Stimulated activated effector memory CD8-positive, alpha-beta T cell treated with anti-CD3 and anti-CD28 coated beads, Interleukin-12 subunit alpha, Interleukin-12 subunit beta, amount 100 ng/mL, for 72 hours (primary cell): ENCODE measurements around the gene NAA10.

Experiments used
- ATAC-seq: fragments of 150-1000 bp; cut with Tn5 transposase; 2 replicates; pipeline ENCODE4 v1.10.0; 2021
- DNase-seq, 2 donors: peaks; one replicate each; pipeline ENCODE4 v3.0.0; 2021 to 2022; ENCODE audit warnings: low spot score in 2 of 2
- H3K27ac Mint-ChIP-seq: one replicate; pipeline ENCODE4 v1.8.0; 2022; ENCODE audit warnings: mild to moderate bottlenecking, mixed read lengths
- H3K36me3 Mint-ChIP-seq: one replicate; pipeline ENCODE4 v1.8.0; 2022; ENCODE audit warnings: mild to moderate bottlenecking, mixed read lengths
- H3K4me1 Mint-ChIP-seq: one replicate; pipeline ENCODE4 v1.8.0; 2022; ENCODE audit warnings: mixed read lengths
- H3K4me3 Mint-ChIP-seq: one replicate; pipeline ENCODE4 v1.8.0; 2022; ENCODE audit warnings: mild to moderate bottlenecking, mixed read lengths
- H3K9me3 Mint-ChIP-seq: one replicate; pipeline ENCODE4 v1.8.0; 2022; ENCODE audit warnings: mixed read lengths

NAA10 gene

GRCh38 chrX:153884136-153884535, 50.7 kb downstream of the NAA10 start:
- no peaks in the 10 kb centered on the region for H3K9me3 Mint-ChIP-seq
- no peaks in the 10 kb centered on the region for H3K36me3 Mint-ChIP-seq
- ATAC-seq: no peak
- no peak overlapping the region for H3K27ac Mint-ChIP-seq
- H3K4me3 Mint-ChIP-seq: peak overlapping the region; percentile 46
- no peak for DNase-seq
- H3K4me1 Mint-ChIP-seq: peaks cover 4% of the 10 kb centered on the region

- no peaks in the 10 kb centered on the region for H3K9me3 Mint-ChIP-seq
- ATAC-seq: no peak
- H3K4me3 Mint-ChIP-seq: no peak overlapping the region
- no peaks in the 10 kb centered on the region for H3K36me3 Mint-ChIP-seq
- DNase-seq: no peak
- H3K4me1 Mint-ChIP-seq: peaks cover 8% of the 10 kb centered on the region
- no peak overlapping the region for H3K27ac Mint-ChIP-seq
Measured at GRCh38 chrX:153883163-153883843, 51.5 kb downstream of the NAA10 start.

GRCh38 chrX:153882557-153882956, 52.3 kb downstream of the NAA10 start:
- H3K4me3 Mint-ChIP-seq: no peak overlapping the region
- ATAC-seq (no peak), DNase-seq (no peak)

GRCh38 chrX:153882086-153882498, 52.7 kb downstream of the NAA10 start:
- Mint-ChIP-seq H3K27ac (no peak overlapping the region), H3K4me1 (peaks cover 8% of the 10 kb centered on the region), H3K9me3 (no peaks in the 10 kb centered on the region), H3K4me3 (no peak overlapping the region), H3K36me3 (no peaks in the 10 kb centered on the region)
- DNase-seq (no peak), ATAC-seq (no peak)

More at GRCh38 chrX:153882557-153882956, 52.3 kb downstream of the NAA10 start:
- Mint-ChIP-seq H3K27ac (no peak overlapping the region), H3K36me3 (no peaks in the 10 kb centered on the region), H3K9me3 (no peaks in the 10 kb centered on the region), H3K4me1 (peaks cover 8% of the 10 kb centered on the region)

- H3K4me1 Mint-ChIP-seq: peaks cover 8% of the 10 kb centered on the region
- H3K27ac Mint-ChIP-seq: no peak overlapping the region
- no peaks in the 10 kb centered on the region for H3K9me3 Mint-ChIP-seq
- DNase-seq: no peak
- no peaks in the 10 kb centered on the region for H3K36me3 Mint-ChIP-seq
- H3K4me3 Mint-ChIP-seq: no peak overlapping the region
- no peak for ATAC-seq
Measured at GRCh38 chrX:153881281-153881680, 53.6 kb downstream of the NAA10 start.

- peaks cover 2% of the 10 kb centered on the region for H3K36me3 Mint-ChIP-seq
- no peak overlapping the region for H3K27ac Mint-ChIP-seq
- no peak overlapping the region for H3K4me3 Mint-ChIP-seq
- ATAC-seq (no peak), DNase-seq (no peak)
- H3K9me3 Mint-ChIP-seq: no peaks in the 10 kb centered on the region
- H3K4me1 Mint-ChIP-seq: peaks cover 8% of the 10 kb centered on the region
Measured at GRCh38 chrX:153880440-153880815, 54.4 kb downstream of the NAA10 start.

- Mint-ChIP-seq H3K9me3 (no peaks in the 10 kb centered on the region), H3K4me3 (no peak overlapping the region), H3K4me1 (peaks cover 13% of the 10 kb centered on the region), H3K27ac (no peak overlapping the region), H3K36me3 (peaks cover 6% of the 10 kb centered on the region)
- DNase-seq (no peak), ATAC-seq (no peak)
Measured at GRCh38 chrX:153879741-153880439, 54.9 kb downstream of the NAA10 start.
